Endodermal cell (in vitro differentiated cells): ENCODE measurements around the gene SIN3B. TPM values are rescaled to one million over a fixed set of nuclear protein-coding genes. Genes with fewer than 3 reads are reported as not detected.

Experiments
- DNase-seq: peaks from one replicate; pipeline ENCODE4 v3.0.0-alpha.2; 2017
- H3K27ac ChIP-seq: 2 replicates; pipeline ENCODE4 v1.5.1; 2013; ENCODE audit warnings: mild to moderate bottlenecking, low read depth, low read length, moderate library complexity
- H3K27me3 ChIP-seq: 2 replicates; pipeline ENCODE4 v1.6.1; 2013; ENCODE audit warnings: mild to moderate bottlenecking, low read length, moderate library complexity; ENCODE audit not compliant: insufficient read depth, control insufficient read depth, poor library complexity, severe bottlenecking
- H3K36me3 ChIP-seq: 2 replicates; pipeline ENCODE4 v1.7.0; 2013; ENCODE audit warnings: mild to moderate bottlenecking, low read length, moderate library complexity; ENCODE audit not compliant: control insufficient read depth, insufficient read depth
- H3K4me1 ChIP-seq: one replicate; pipeline ENCODE4 v1.7.0; 2013; ENCODE audit warnings: low read length; ENCODE audit not compliant: control insufficient read depth, insufficient read depth
- H3K4me3 ChIP-seq: 2 replicates; pipeline ENCODE4 v1.5.1; 2013; ENCODE audit warnings: mild to moderate bottlenecking, low read length, moderate library complexity
- H3K9ac ChIP-seq: 2 replicates; pipeline ENCODE4 v1.6.1; 2013; ENCODE audit warnings: mild to moderate bottlenecking, low read length, moderate library complexity; ENCODE audit not compliant: poor library complexity, severe bottlenecking; ENCODE audit errors: extremely low read depth
- H3K9me3 ChIP-seq: 2 replicates; pipeline ENCODE4 v1.6.1; 2013; ENCODE audit warnings: mild to moderate bottlenecking, low read length, moderate library complexity; ENCODE audit not compliant: control insufficient read depth
- H3K27ac Mint-ChIP-seq: 2 replicates; pipeline ENCODE4 v1.8.0; 2020; ENCODE audit warnings: mixed read lengths
- H3K27me3 Mint-ChIP-seq: 2 replicates; pipeline ENCODE4 v1.8.0; 2021; ENCODE audit warnings: mild to moderate bottlenecking, mixed read lengths; ENCODE audit not compliant: insufficient read depth
- H3K36me3 Mint-ChIP-seq: 2 replicates; pipeline ENCODE4 v1.8.0; 2020; ENCODE audit warnings: low read depth, mixed read lengths
- H3K4me1 Mint-ChIP-seq: 2 replicates; pipeline ENCODE4 v1.8.0; 2020; ENCODE audit warnings: mixed read lengths
- H3K4me3 Mint-ChIP-seq: 2 replicates; pipeline ENCODE4 v1.8.0; 2020; ENCODE audit warnings: mild to moderate bottlenecking, moderate library complexity, mixed read lengths
- H3K9me3 Mint-ChIP-seq: 2 replicates; pipeline ENCODE4 v1.8.0; 2020; ENCODE audit warnings: mild to moderate bottlenecking, mixed read lengths
- CTCF ChIP-seq: fragments of 200-600 bp; sonication (generic); conservative IDR thresholded peaks from 2 replicates; pipeline ENCODE4 v1.5.0; 2021; ENCODE audit warnings: antibody characterized with exemption, mild to moderate bottlenecking
- WGBS, 2 experiments: methylation state at CpG; one replicate each; pipeline versions ENCODE4 v1.1.5 to v1.1.7; 2013; ENCODE audit warnings: missing lambda C conversion rate in 2 of 2, mixed read lengths in 1 of 2; ENCODE audit not compliant: insufficient coverage in 1 of 2, insufficient read length in 1 of 2; 5-methylcytosine and 5-hydroxymethylcytosine counted together
- total RNA-seq, 2 donors: library from RNA; stranded (reverse); fragmentation: NEBNext Ultra II Directional in 1 of 2; extraction: Animal tissue kit (Norgen Biotek cat#: 25700) in 1 of 2; gene quantifications; 2 replicates in 1 of 2; 3 replicates in 1 of 2; pipeline ENCODE4 v1.2.1, GENCODE V29; 2021

The SIN3B gene
- total RNA-seq, 2 donors from 2014 or later: 68.0 to 78.4 TPM

GRCh38 chr19:16885166-16885565, 56.0 kb downstream of the SIN3B start:
- TF ChIP-seq CTCF: no peak
- Histone ChIP-seq H3K9me3 (peaks cover 14% of the 10 kb centered on the region), H3K4me1 (no peaks in the 10 kb centered on the region), H3K27me3 (no peaks in the 10 kb centered on the region), H3K36me3 (no peaks in the 10 kb centered on the region), H3K9ac (no peak overlapping the region), H3K4me3 (no peak overlapping the region), H3K27ac (no peak overlapping the region)
- Mint-ChIP-seq H3K4me3 (no peak overlapping the region), H3K27me3 (peaks cover 5% of the 10 kb centered on the region), H3K4me1 (no peaks in the 10 kb centered on the region), H3K27ac (no peak overlapping the region), H3K36me3 (peaks cover 18% of the 10 kb centered on the region), H3K9me3 (peaks cover 25% of the 10 kb centered on the region)
- no peak for DNase-seq
- 79 to 83% methylated on average over 4 to 5 of the region's 5 CpGs for WGBS, 2 experiments

DNA sequence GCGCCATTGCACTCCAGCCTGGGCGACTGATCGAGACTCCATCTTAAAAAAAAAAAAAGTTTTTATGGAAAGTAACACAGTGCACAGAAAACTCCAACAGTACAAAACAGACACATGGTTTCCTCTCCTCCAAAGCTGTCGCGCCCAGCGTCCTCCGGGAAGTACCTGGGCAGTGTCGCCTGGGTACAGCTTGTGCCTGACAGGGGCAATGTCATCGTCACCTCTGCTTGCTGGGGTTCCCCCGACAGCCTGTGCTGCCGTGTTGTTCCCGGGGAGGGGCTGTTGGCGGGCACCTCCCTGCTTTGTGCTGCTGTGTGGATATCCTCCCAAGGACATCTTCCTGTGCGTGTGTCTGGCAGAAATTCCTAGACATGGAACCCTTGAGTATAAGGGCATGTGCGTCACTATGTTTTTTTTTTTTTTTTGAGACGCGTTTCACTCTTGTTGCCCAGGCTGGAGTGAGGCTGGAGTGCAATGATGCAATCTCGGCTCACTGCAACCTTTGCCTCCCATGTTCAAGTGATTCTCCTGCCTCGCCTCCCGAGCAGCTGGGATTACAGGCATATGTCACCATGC, 57.2 kb downstream of the SIN3B start:
- Histone ChIP-seq H3K9ac (no peak overlapping the region), H3K27me3 (no peaks in the 10 kb centered on the region), H3K9me3 (peaks cover 9% of the 10 kb centered on the region), H3K27ac (no peak overlapping the region), H3K4me1 (no peaks in the 10 kb centered on the region), H3K36me3 (no peaks in the 10 kb centered on the region), H3K4me3 (no peak overlapping the region)
- no peak overlapping the region for H3K4me3 Mint-ChIP-seq
- 96% methylated on average over 15 to 20 of the region's 20 CpGs for WGBS, 2 experiments
- no peak overlapping the region for H3K27ac Mint-ChIP-seq
- H3K4me1 Mint-ChIP-seq: no peaks in the 10 kb centered on the region
- peaks cover 6% of the 10 kb centered on the region for H3K36me3 Mint-ChIP-seq
- no peak for DNase-seq
- TF ChIP-seq CTCF: no peak
- peaks cover 18% of the 10 kb centered on the region for H3K9me3 Mint-ChIP-seq
- H3K27me3 Mint-ChIP-seq: peaks cover 5% of the 10 kb centered on the region

DNA sequence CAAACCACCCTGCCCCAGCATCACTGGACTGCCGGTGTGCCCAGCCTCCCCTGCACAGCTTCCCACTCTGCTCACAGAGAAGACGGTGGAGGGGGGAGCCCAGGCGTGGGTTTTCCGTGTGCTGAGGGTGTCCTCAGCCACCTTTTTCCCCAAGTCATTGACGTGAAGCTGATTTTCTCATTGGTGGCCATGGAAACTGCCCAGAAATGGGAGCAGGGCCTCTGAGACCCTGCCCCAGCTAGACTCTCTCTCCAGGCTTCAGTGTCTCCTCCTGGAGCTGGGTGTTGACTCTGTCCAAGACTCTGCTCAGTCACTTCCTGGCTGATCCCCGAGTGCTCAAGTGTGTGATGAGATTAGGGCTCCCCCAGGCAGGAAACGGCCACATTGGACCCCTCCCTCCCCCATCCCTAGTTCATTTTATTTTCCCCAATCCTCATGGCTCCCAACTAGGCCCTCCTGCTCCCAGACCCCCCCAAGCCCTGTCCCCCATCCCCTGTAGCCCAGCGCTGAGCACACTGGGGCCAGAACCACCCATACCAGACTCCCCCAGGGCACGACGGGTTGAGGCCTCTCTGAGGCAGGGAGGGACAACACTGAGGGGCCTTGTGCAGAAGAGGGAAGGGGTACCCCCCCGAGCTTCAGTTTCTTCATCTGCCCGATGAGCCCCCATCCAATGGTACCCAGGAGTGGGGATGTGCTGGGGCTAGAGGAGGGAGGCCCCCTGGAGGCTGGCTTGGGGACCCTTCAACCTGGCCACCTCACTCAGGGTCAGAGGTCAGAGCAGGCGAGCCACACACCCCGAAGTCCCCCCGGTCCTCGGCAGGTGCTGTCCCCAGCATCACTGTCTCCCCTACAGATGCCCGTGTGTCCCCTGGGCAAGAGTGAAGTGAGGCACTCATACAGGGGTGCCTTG, 58.4 kb downstream of the SIN3B start:
- Histone ChIP-seq H3K9me3 (no peaks in the 10 kb centered on the region), H3K27ac (no peak overlapping the region), H3K4me1 (no peaks in the 10 kb centered on the region), H3K36me3 (no peaks in the 10 kb centered on the region), H3K4me3 (no peak overlapping the region), H3K9ac (no peak overlapping the region), H3K27me3 (no peaks in the 10 kb centered on the region)
- 90 to 95% methylated on average over 9 to 17 of the region's 17 CpGs for WGBS, 2 experiments
- no peak for TF ChIP-seq CTCF
- Mint-ChIP-seq H3K4me1 (no peaks in the 10 kb centered on the region), H3K9me3 (peaks cover 6% of the 10 kb centered on the region), H3K4me3 (no peak overlapping the region), H3K27ac (no peak overlapping the region), H3K27me3 (peaks cover 3% of the 10 kb centered on the region), H3K36me3 (no peaks in the 10 kb centered on the region)
- DNase-seq: no peak
